ENCODE data around the gene WDR12. TPM values are rescaled to one million over a fixed set of nuclear protein-coding genes. Genes with fewer than 3 reads are reported as not detected.
"Not testable (repeated sequence)": the region's sequence is repeated elsewhere in the genome, so short reads cannot be mapped to it uniquely, and the experiment has no call there.

The WDR12 gene
- total RNA-seq (28.4 TPM), polyA plus RNA-seq (16.4 TPM)

- Histone ChIP-seq H3K36me3 (ENCODE audit: insufficient read depth) (no peaks in the 10 kb centered on the region), H3K4me1 (ENCODE audit: insufficient read depth) (no peaks in the 10 kb centered on the region), H3K27ac (ENCODE audit: low read depth) (peak within 1 kb of the TSS; percentile 59), H3K4me3 (ENCODE audit: low read depth, low read length) (peak within 1 kb of the TSS; percentile 85)
- under 1% methylated on average over 39 of the region's 39 CpGs for WGBS
- DNase-seq (ENCODE audit: extremely low spot score) = peak; percentile 94
These were observed at the start of gene WDR12, which contains the start of gene CARF for GRCh38 chr2:202911512-202912341. WDR12 (minus strand) TSS chr2:202911673; CDS start chr2:202911476, 197 bp downstream. CARF (plus strand) TSS chr2:202912275; CDS start chr2:202941903, 29,628 bp downstream.

- 93% methylated on average over 6 of the region's 6 CpGs for WGBS
- H3K4me3 ChIP-seq (ENCODE audit: low read depth, low read length) = no peak overlapping the region
- no peak overlapping the region for H3K27ac ChIP-seq (ENCODE audit: low read depth)
- no peak for DNase-seq (ENCODE audit: extremely low spot score)
- no peaks in the 10 kb centered on the region for H3K36me3 ChIP-seq (ENCODE audit: insufficient read depth)
- no peaks in the 10 kb centered on the region for H3K4me1 ChIP-seq (ENCODE audit: insufficient read depth)
These were observed 49.1 kb upstream of the WDR12 start for GRCh38 chr2:202960524-202960923.

GRCh38 chr2:202950592-202950991 lies 39.1 kb upstream of the WDR12 start:
- peaks cover 2% of the 10 kb centered on the region for H3K36me3 ChIP-seq (ENCODE audit: insufficient read depth)
- whole genome bisulfite sequencing = 29% methylated on average over 2 of the region's 2 CpGs
- H3K4me1 ChIP-seq (ENCODE audit: insufficient read depth) = no peaks in the 10 kb centered on the region
- H3K4me3 ChIP-seq (ENCODE audit: low read depth, low read length) = no peak overlapping the region
- H3K27ac ChIP-seq (ENCODE audit: low read depth) = no peak overlapping the region
- DNase-seq (ENCODE audit: extremely low spot score) = no peak

GRCh38 chr2:202949333-202949732 lies 37.9 kb upstream of the WDR12 start:
- not testable (repeated sequence) for H3K27ac ChIP-seq (ENCODE audit: low read depth); H3K4me3 ChIP-seq (ENCODE audit: low read depth, low read length); DNase-seq (ENCODE audit: extremely low spot score); H3K36me3 ChIP-seq (ENCODE audit: insufficient read depth); H3K4me1 ChIP-seq (ENCODE audit: insufficient read depth)
- 93% methylated on average over 3 of the region's 3 CpGs for WGBS

GRCh38 chr2:202945497-202945896 lies 34.0 kb upstream of the WDR12 start:
- no peak overlapping the region for H3K4me3 ChIP-seq (ENCODE audit: low read depth, low read length)
- no peak overlapping the region for H3K27ac ChIP-seq (ENCODE audit: low read depth)
- H3K36me3 ChIP-seq (ENCODE audit: insufficient read depth) = no peaks in the 10 kb centered on the region
- WGBS = 99% methylated on average over 2 of the region's 2 CpGs
- H3K4me1 ChIP-seq (ENCODE audit: insufficient read depth) = no peaks in the 10 kb centered on the region
- DNase-seq (ENCODE audit: extremely low spot score) = no peak

- H3K27ac ChIP-seq (ENCODE audit: low read depth) = no peak overlapping the region
- DNase-seq (ENCODE audit: extremely low spot score) = no peak
- 85% methylated on average over 3 of the region's 3 CpGs for WGBS
- H3K4me1 ChIP-seq (ENCODE audit: insufficient read depth) = no peaks in the 10 kb centered on the region
- H3K4me3 ChIP-seq (ENCODE audit: low read depth, low read length) = no peak overlapping the region
- H3K36me3 ChIP-seq (ENCODE audit: insufficient read depth) = no peaks in the 10 kb centered on the region
These were observed 33.3 kb upstream of the WDR12 start for GRCh38 chr2:202944816-202945215.

- Histone ChIP-seq H3K4me3 (ENCODE audit: low read depth, low read length) (no peak overlapping the region), H3K4me1 (ENCODE audit: insufficient read depth) (no peaks in the 10 kb centered on the region), H3K27ac (ENCODE audit: low read depth) (no peak overlapping the region), H3K36me3 (ENCODE audit: insufficient read depth) (no peaks in the 10 kb centered on the region)
- DNase-seq (ENCODE audit: extremely low spot score) = no peak
- WGBS = 27% methylated on average over 1 of the region's 1 CpG
These were observed 32.9 kb upstream of the WDR12 start for GRCh38 chr2:202944408-202944807.

- WGBS = 96% methylated on average over 4 of the region's 4 CpGs
- Histone ChIP-seq H3K27ac (ENCODE audit: low read depth) (no peak overlapping the region), H3K4me1 (ENCODE audit: insufficient read depth) (no peaks in the 10 kb centered on the region), H3K4me3 (ENCODE audit: low read depth, low read length) (no peak overlapping the region), H3K36me3 (ENCODE audit: insufficient read depth) (no peaks in the 10 kb centered on the region)
- DNase-seq (ENCODE audit: extremely low spot score) = no peak
These were observed 30.3 kb upstream of the WDR12 start for GRCh38 chr2:202941771-202942170.

GRCh38 chr2:202938960-202939359 lies 27.5 kb upstream of the WDR12 start:
- H3K36me3 ChIP-seq (ENCODE audit: insufficient read depth) = no peaks in the 10 kb centered on the region
- 98% methylated on average over 3 of the region's 3 CpGs for WGBS
- no peak for DNase-seq (ENCODE audit: extremely low spot score)
- H3K4me1 ChIP-seq (ENCODE audit: insufficient read depth) = no peaks in the 10 kb centered on the region
- no peak overlapping the region for H3K27ac ChIP-seq (ENCODE audit: low read depth)
- no peak overlapping the region for H3K4me3 ChIP-seq (ENCODE audit: low read depth, low read length)

GRCh38 chr2:202934456-202934855 lies 23.0 kb upstream of the WDR12 start:
- H3K36me3 ChIP-seq (ENCODE audit: insufficient read depth) = no peaks in the 10 kb centered on the region
- no peak overlapping the region for H3K4me3 ChIP-seq (ENCODE audit: low read depth, low read length)
- no peaks in the 10 kb centered on the region for H3K4me1 ChIP-seq (ENCODE audit: insufficient read depth)
- no peak for DNase-seq (ENCODE audit: extremely low spot score)
- 93% methylated on average over 2 of the region's 2 CpGs for WGBS
- H3K27ac ChIP-seq (ENCODE audit: low read depth) = no peak overlapping the region

GRCh38 chr2:202933958-202934357 lies 22.5 kb upstream of the WDR12 start:
- no peaks in the 10 kb centered on the region for H3K36me3 ChIP-seq (ENCODE audit: insufficient read depth)
- no peak overlapping the region for H3K4me3 ChIP-seq (ENCODE audit: low read depth, low read length)
- DNase-seq (ENCODE audit: extremely low spot score) = no peak
- H3K27ac ChIP-seq (ENCODE audit: low read depth) = no peak overlapping the region
- H3K4me1 ChIP-seq (ENCODE audit: insufficient read depth) = no peaks in the 10 kb centered on the region
- WGBS = 87% methylated on average over 2 of the region's 2 CpGs

GRCh38 chr2:202933139-202933510 lies 21.7 kb upstream of the WDR12 start:
- no peak for DNase-seq (ENCODE audit: extremely low spot score)
- no peak overlapping the region for H3K27ac ChIP-seq (ENCODE audit: low read depth)
- no peak overlapping the region for H3K4me3 ChIP-seq (ENCODE audit: low read depth, low read length)
- H3K36me3 ChIP-seq (ENCODE audit: insufficient read depth) = no peaks in the 10 kb centered on the region
- H3K4me1 ChIP-seq (ENCODE audit: insufficient read depth) = no peaks in the 10 kb centered on the region
- 90% methylated on average over 5 of the region's 5 CpGs for WGBS

GRCh38 chr2:202932425-202933138 lies 21.1 kb upstream of the WDR12 start:
- no peaks in the 10 kb centered on the region for H3K36me3 ChIP-seq (ENCODE audit: insufficient read depth)
- WGBS = 93% methylated on average over 3 of the region's 3 CpGs

GRCh38 chr2:202918860-202919259 lies 7.4 kb upstream of the WDR12 start:
- no peak overlapping the region for H3K27ac ChIP-seq (ENCODE audit: low read depth)
- WGBS = 93% methylated on average over 1 of the region's 1 CpG
- H3K4me3 ChIP-seq (ENCODE audit: low read depth, low read length) = no peak overlapping the region
- H3K36me3 ChIP-seq (ENCODE audit: insufficient read depth) = no peaks in the 10 kb centered on the region
- H3K4me1 ChIP-seq (ENCODE audit: insufficient read depth) = no peaks in the 10 kb centered on the region
- no peak for DNase-seq (ENCODE audit: extremely low spot score)

More at GRCh38 chr2:202932425-202933138, 21.1 kb upstream of the WDR12 start:
- no peak overlapping the region for H3K27ac ChIP-seq (ENCODE audit: low read depth)
- no peaks in the 10 kb centered on the region for H3K4me1 ChIP-seq (ENCODE audit: insufficient read depth)
- DNase-seq (ENCODE audit: extremely low spot score) = no peak
- no peak overlapping the region for H3K4me3 ChIP-seq (ENCODE audit: low read depth, low read length)
